Measurements from ENCODE around the gene INPP4A.

Gene INPP4A

GRCh38 chr2:98496750-98497493, 52.3 kb downstream of the INPP4A start:
- DNase-seq (ENCODE audit: low read depth in 2 of 2) = no peak

GRCh38 chr2:98498703-98499440, 54.2 kb downstream of the INPP4A start:
- no peak for DNase-seq (ENCODE audit: low read depth in 2 of 2)

- DNase-seq (ENCODE audit: low read depth in 2 of 2) = no peak
Observed at GRCh38 chr2:98500561-98500960, 55.9 kb downstream of the INPP4A start.

- DNase-seq (ENCODE audit: low read depth in 2 of 2) = no peak
Observed at GRCh38 chr2:98501223-98501622, 56.6 kb downstream of the INPP4A start.

GRCh38 chr2:98501876-98502275, 57.2 kb downstream of the INPP4A start:
- no peak for DNase-seq (ENCODE audit: low read depth in 2 of 2)

GRCh38 chr2:98502556-98503335, 58.1 kb downstream of the INPP4A start:
- no peak for DNase-seq (ENCODE audit: low read depth in 2 of 2)

GRCh38 chr2:98503481-98504105, 58.9 kb downstream of the INPP4A start:
- no peak for DNase-seq (ENCODE audit: low read depth in 2 of 2)

GRCh38 chr2:98504381-98505109, 59.9 kb downstream of the INPP4A start:
- DNase-seq (ENCODE audit: low read depth in 2 of 2) = no peak

- DNase-seq (ENCODE audit: low read depth in 2 of 2) = no peak
Observed at GRCh38 chr2:98505311-98505808, 60.7 kb downstream of the INPP4A start.

- no peak for DNase-seq (ENCODE audit: low read depth in 2 of 2)
Observed at GRCh38 chr2:98505971-98506664, 61.5 kb downstream of the INPP4A start.

- DNase-seq (ENCODE audit: low read depth in 2 of 2) = no peak
Observed at GRCh38 chr2:98506881-98507280, 62.2 kb downstream of the INPP4A start.

- DNase-seq (ENCODE audit: low read depth in 2 of 2) = no peak
Observed at GRCh38 chr2:98507461-98507860, 62.8 kb downstream of the INPP4A start.

GRCh38 chr2:98507891-98508708, 63.4 kb downstream of the INPP4A start:
- no peak for DNase-seq (ENCODE audit: low read depth in 2 of 2)

- DNase-seq (ENCODE audit: low read depth in 2 of 2) = peak; percentile 31 to 61
Observed at GRCh38 chr2:98508709-98509066, 64.0 kb downstream of the INPP4A start.

GRCh38 chr2:98509542-98510321, 65.1 kb downstream of the INPP4A start:
- no peak for DNase-seq (ENCODE audit: low read depth in 2 of 2)

- no peak for DNase-seq (ENCODE audit: low read depth in 2 of 2)
Observed at GRCh38 chr2:98510322-98510662, 65.6 kb downstream of the INPP4A start.

- DNase-seq (ENCODE audit: low read depth in 2 of 2) = no peak
Observed at GRCh38 chr2:98511981-98512380, 67.3 kb downstream of the INPP4A start.

- no peak for DNase-seq (ENCODE audit: low read depth in 2 of 2)
Observed at GRCh38 chr2:98512699-98513098, 68.0 kb downstream of the INPP4A start.

- no peak for DNase-seq (ENCODE audit: low read depth in 2 of 2)
Observed at GRCh38 chr2:98514096-98514639, 69.5 kb downstream of the INPP4A start.
